ENCODE measurements around the gene TAF11L6.
"Not testable (repeated sequence)": the region's sequence is repeated elsewhere in the genome, so short reads cannot be mapped to it uniquely, and the experiment has no call there.

- not testable (repeated sequence) for TF ChIP-seq CTCF, POLR2A (IDR thresholded peaks at IDR 0.05)
These were observed 9.0 kb upstream of the TAF11L6 start for GRCh38 chr5:17519508-17519907.

All from testis (tissue), 2 donors.